Panc1 (cell line): Measurements from ENCODE around the gene GLB1L. TPM values are rescaled to one million over a fixed set of nuclear protein-coding genes. Genes with fewer than 3 reads are reported as not detected.
"Not testable (repeated sequence)": the region's sequence is repeated elsewhere in the genome, so short reads cannot be mapped to it uniquely, and the experiment has no call there.

Experiments used
- ATAC-seq: fragments of 200-7000 bp; cut with Tn5 transposase; 2 replicates; pipeline ENCODE4 v1.9.1; 2020; ENCODE audit warnings: mild to moderate bottlenecking, moderate library complexity
- BruUV-seq: library from RNA; stranded (reverse); fragments of 400-500 nt; replicated peaks from 2 replicates; lab custom pipeline; 2021; lab: Mats Ljungman, UMichigan
- CTCF ChIA-PET: fragments of 300-600 bp; sonication (Branson Sonifier 250); formaldehyde crosslinking; loops from one replicate; lab custom pipeline; 2022; ENCODE audit warnings: antibody characterized with exemption; lab: Charles Lee
- POLR2A ChIA-PET: fragments of 300-600 bp; sonication (Branson Sonifier 250); formaldehyde crosslinking; loops from one replicate; lab custom pipeline; 2022; ENCODE audit warnings: antibody characterized with exemption; lab: Charles Lee
- DNase-seq: peaks from one replicate; pipeline ENCODE4 v3.0.0-alpha.2; 2010; ENCODE audit warnings: low read depth, low spot score
- H3K27ac ChIP-seq: 2 replicates; pipeline ENCODE4 v1.5.1; 2011; ENCODE audit warnings: mild to moderate bottlenecking, low read length, inconsistent platforms
- H3K27me3 ChIP-seq: fragments of 200-500 bp; sonication (Bioruptor generic); 2 replicates; pipeline ENCODE4 v1.6.0; 2014; ENCODE audit warnings: low read length, inconsistent platforms; ENCODE audit not compliant: control insufficient read depth, insufficient read depth
- H3K36me3 ChIP-seq: fragments of 200-500 bp; sonication (Bioruptor generic); 2 replicates; pipeline ENCODE4 v1.5.1; 2014; ENCODE audit warnings: inconsistent platforms, mild to moderate bottlenecking, low read length, moderate library complexity; ENCODE audit not compliant: control insufficient read depth, insufficient read depth
- H3K4me1 ChIP-seq: 2 replicates; pipeline ENCODE4 v1.5.1; 2011; ENCODE audit warnings: inconsistent platforms, mild to moderate bottlenecking, low read length, moderate library complexity; ENCODE audit not compliant: control insufficient read depth, insufficient read depth
- H3K4me3 ChIP-seq, 2 experiments: 2 replicates each; pipeline ENCODE4 v1.5.1; 2011 to 2012; ENCODE audit warnings: low read depth in 2 of 2, low read length in 2 of 2, mild to moderate bottlenecking in 2 of 2, inconsistent platforms in 1 of 2, moderate library complexity in 1 of 2
- H3K9me3 ChIP-seq: fragments of 200-500 bp; sonication (Bioruptor generic); 2 replicates; pipeline ENCODE4 v1.5.1; 2014; ENCODE audit warnings: low read depth, mild to moderate bottlenecking, inconsistent platforms, low read length, moderate library complexity; ENCODE audit not compliant: control insufficient read depth, insufficient read depth
- CTCF ChIP-seq: fragments of 450-650 bp; IDR thresholded peaks from 2 replicates; pipeline ENCODE4 v1.5.1; 2017; ENCODE audit warnings: mild to moderate bottlenecking
- POLR2AphosphoS5 ChIP-seq: IDR thresholded peaks from 2 replicates; pipeline ENCODE4 v1.6.1; 2012; ENCODE audit warnings: mild to moderate bottlenecking, low read depth, low read length, moderate library complexity
- REST ChIP-seq, 2 experiments: IDR thresholded peaks; 2 replicates each; pipeline ENCODE4 v1.6.1; 2011 to 2012; ENCODE audit warnings: low read depth in 2 of 2, control low read depth in 1 of 2, low read length in 1 of 2, mild to moderate bottlenecking in 1 of 2, moderate library complexity in 1 of 2; ENCODE audit not compliant: insufficient read depth in 1 of 2
- SIN3A ChIP-seq: IDR thresholded peaks from 2 replicates; pipeline ENCODE4 v1.6.1; 2012; ENCODE audit warnings: low read depth, mild to moderate bottlenecking, low read length, moderate library complexity, borderline replicate concordance; ENCODE audit not compliant: insufficient read depth
- TCF7L2 ChIP-seq: IDR thresholded peaks from 2 replicates; pipeline ENCODE4 v1.6.1; 2011; ENCODE audit warnings: mild to moderate bottlenecking, low read depth, low read length, inconsistent platforms
- in situ Hi-C: cut with HindIII; loops from 2 replicates; pipeline ENCODE4 v1.10.0; 2016; ENCODE audit warnings: low sequenced_read_pairs, low pct_unique_long_range_greater_than_20kb
- intact Hi-C: fragments of 100-400 bp; cut with micrococcal nuclease; formaldehyde crosslinking; loops from one replicate; pipeline ENCODE4 v1.10.0; 2022; ENCODE audit not compliant: unreplicated experiment
- total RNA-seq: library from RNA; stranded (reverse); gene quantifications from one replicate; pipeline ENCODE4 v1.2.1, GENCODE V29; 2021; ENCODE audit not compliant: unreplicated experiment

GLB1L gene
- total RNA-seq, 1 experiment from 2014 or later, result 8.1 TPM

GRCh38 chr2:219204425-219205164 lies 40.6 kb downstream of the GLB1L start:
- POLR2A ChIA-PET, result no interaction called here
- no peaks in the 10 kb centered on the region for H3K9me3 ChIP-seq
- H3K27me3 ChIP-seq, result no peaks in the 10 kb centered on the region
- CTCF ChIA-PET, result no interaction called here
- ATAC-seq (no peak), DNase-seq (no peak)
- no TSS peak for BruUV-seq
- H3K4me1 ChIP-seq, result peaks cover 16% of the 10 kb centered on the region
- intact Hi-C loops, result no loop called here
- in situ Hi-C loops, result no loop called here
- 0 out of 2 replicates have a peak, but pooled peaks cover 2% of the 10 kb centered on the region for H3K36me3 ChIP-seq
- no peak for TF ChIP-seq POLR2AphosphoS5
- no peak for TF ChIP-seq SIN3A
- no peak for TF ChIP-seq CTCF
- no peak for TF ChIP-seq REST (IDR thresholded peaks at IDR 0.05; ENCODE audit: insufficient read depth in 1 of 2, low read depth in 2 of 2, low read length in 1 of 2)
- no peak for TF ChIP-seq TCF7L2
- no peak overlapping the region for H3K27ac ChIP-seq
- no peak overlapping the region for H3K4me3 ChIP-seq

GRCh38 chr2:219201331-219201730 lies 43.9 kb downstream of the GLB1L start:
- H3K9me3 ChIP-seq, in situ Hi-C loops, H3K4me3 ChIP-seq, ATAC-seq, H3K36me3 ChIP-seq, H3K27ac ChIP-seq, DNase-seq, BruUV-seq, intact Hi-C loops, H3K4me1 ChIP-seq, H3K27me3 ChIP-seq: not testable (repeated sequence)
- ChIA-PET CTCF (interaction anchor here (0.6 kb wide), 1 partner anchor 10 kb away, joined by 6 read pairs; no protein-coding TSS in a partner anchor), POLR2A (interaction anchor here (0.6 kb wide), 1 partner anchor 32 kb away, joined by 3 read pairs; the partner anchor contains the start of gene SLC23A3)

- H3K27me3 ChIP-seq, in situ Hi-C loops, DNase-seq, H3K4me1 ChIP-seq, H3K9me3 ChIP-seq, POLR2A ChIA-PET, CTCF ChIA-PET, BruUV-seq, H3K36me3 ChIP-seq, ATAC-seq, intact Hi-C loops, H3K27ac ChIP-seq, H3K4me3 ChIP-seq: not testable (repeated sequence)
Measured at GRCh38 chr2:219200502-219201326, 44.5 kb downstream of the GLB1L start.
